Measurements from ENCODE around the gene NDUFV2. TPM values are rescaled to one million over a fixed set of nuclear protein-coding genes. Genes with fewer than 3 reads are reported as not detected.
"Not testable (repeated sequence)": the region's sequence is repeated elsewhere in the genome, so short reads cannot be mapped to it uniquely, and the experiment has no call there.

The NDUFV2 gene
- total RNA-seq, 1 experiment from 2014 or later, result 221 TPM

DNA sequence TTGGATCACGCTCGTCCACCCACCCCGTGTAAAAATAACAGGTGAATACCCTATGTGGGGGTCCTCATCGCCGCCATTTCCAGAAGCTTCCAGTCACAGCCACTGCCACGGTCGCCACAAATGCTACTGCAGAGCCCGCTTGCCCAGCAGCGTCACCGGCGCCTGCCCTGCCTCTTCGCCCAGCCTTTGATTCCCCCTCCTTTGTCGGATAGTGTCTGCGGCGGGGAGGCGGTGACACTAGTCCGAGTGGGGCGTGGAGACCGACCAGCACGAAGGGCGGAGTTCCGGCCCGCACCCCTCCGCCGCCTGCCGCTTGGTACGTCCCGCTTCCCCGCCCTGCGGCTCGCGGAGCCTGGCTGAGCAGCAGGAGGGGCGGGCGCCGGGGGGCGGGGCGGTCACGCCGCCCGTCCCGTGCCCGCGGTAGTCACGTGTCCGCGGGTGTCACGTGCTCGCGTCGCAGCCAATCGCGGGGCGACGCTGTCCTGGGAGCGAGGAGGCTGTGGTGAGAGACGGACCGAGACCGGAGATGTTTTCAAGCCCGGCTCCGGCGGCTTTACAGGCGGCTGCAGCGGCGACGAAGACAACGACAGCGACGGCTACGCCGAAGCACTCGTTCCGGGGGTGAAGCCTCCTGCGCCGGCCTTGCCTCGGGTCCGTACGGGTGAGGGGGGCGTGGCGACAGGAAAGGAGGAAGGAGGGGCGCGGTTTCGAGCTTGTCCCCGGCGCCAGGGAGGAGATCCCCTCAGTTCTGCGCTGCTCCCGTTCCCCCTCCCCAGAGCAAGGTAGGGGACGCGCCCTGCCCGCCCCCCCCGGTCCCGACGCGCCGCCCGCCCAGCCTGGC, 34.0 kb downstream of the NDUFV2 start, which contains the start of gene ANKRD12:
Gene ANKRD12, plus strand, starts transcription at position 467 of the 841 bp plus-strand sequence. CDS start 45,652 bp downstream, outside the sequence.
- DNase-seq (ENCODE audit: low read depth, low spot score), result peak; percentile 90
- in situ Hi-C loops (cut with HindIII; ENCODE audit: low pct_unique_long_range_greater_than_20kb, low sequenced_read_pairs), result no loop called here

DNA sequence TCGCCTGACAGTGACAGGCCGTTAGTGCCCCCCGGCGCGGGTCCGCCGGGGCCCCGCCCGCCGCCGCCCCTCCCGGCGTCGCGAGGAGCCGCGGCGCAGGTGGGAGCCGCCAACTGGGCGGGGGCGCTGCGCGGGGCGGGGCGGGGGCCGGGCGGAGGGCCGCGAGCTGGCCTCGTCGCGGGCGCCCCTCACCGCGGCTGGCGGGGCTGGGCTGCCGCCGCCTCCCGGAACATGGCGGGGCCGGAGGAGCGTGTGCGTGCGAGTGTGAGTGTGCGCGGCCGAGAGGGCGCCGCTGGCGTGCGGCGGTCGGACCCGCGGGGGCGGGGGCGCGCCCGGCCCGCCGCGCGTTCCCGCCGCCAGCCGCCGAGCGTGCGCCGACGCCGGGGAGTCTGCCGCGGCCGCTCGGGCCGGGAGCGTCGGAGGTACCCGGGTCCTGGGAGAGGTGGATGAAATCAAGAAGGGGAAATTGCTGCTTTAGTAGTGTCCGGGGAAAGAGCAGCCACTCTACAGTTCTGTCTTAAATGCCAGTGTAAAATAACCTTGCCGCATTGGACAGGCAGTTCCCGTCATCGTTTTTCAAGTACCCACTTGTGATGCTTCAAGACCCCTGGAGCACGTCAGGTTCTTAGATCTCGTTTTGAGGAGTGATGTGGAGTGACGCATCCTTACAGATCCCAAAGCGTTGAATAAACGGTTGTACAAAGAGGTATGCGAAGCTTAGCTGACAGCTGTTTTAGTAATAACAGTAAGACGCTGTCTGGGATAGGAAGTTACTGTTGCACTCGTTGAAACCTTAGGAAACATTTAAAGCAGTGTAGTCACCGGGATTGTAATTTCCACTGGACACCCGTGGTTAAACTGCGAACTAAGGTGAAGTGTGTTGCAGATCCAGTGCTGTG, 34.9 kb downstream of the NDUFV2 start:
- in situ Hi-C loops (cut with HindIII; ENCODE audit: low pct_unique_long_range_greater_than_20kb, low sequenced_read_pairs), result no loop called here
- peak; percentile 72 for DNase-seq (ENCODE audit: low read depth, low spot score)

DNA sequence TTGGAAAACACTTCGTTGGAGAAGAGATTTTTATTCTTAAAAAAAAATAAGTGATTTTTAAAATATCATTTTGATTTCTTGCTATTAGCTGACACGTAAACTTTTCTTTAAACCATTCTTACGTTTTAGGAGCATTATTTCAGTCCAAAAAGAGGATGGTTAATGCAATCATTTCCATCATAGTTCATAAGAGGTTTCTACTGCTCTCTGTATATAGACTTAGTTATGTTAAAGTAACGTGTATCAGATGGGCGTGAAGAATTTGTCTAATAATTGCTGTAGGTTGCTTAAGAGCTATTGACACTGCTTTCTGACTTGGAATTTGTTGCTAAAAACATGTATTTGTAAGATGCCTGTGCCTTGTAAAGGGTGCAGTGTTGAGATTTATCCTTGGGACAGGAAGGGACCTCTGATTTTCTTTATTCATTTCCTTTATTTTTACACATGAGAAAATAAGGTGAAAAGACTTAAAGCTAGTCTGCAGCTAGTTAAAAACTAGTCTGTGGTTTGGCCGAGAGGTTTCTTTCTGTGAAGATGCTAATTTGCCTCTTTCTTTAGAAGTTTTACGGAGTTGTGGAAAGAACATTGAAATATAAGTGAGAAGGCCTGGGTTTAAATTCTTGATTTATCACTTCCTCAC, 37.0 kb downstream of the NDUFV2 start:
- in situ Hi-C loops (cut with HindIII; ENCODE audit: low pct_unique_long_range_greater_than_20kb, low sequenced_read_pairs), result no loop called here
- no peak for DNase-seq (ENCODE audit: low read depth, low spot score)

DNA sequence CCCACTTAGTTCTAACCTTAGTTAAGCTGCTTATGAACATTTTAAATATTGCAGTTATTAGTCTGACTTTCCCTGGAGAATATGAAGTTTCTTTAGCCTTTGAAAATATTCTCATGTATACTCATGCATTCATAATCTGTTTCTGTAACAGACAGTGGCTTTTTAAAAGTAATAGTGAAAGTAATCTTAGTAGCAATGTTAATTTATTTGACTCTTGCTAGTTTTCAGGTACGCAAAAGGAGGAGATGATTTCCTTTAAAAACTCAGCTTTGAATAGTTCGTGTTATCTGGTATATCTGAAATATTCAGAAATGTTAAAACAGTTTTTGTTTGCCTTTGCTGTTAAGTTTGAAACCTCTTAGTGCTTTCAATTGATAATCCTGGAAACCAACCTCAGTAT, 37.9 kb downstream of the NDUFV2 start:
- no peak for DNase-seq (ENCODE audit: low read depth, low spot score)
- in situ Hi-C loops (cut with HindIII; ENCODE audit: low pct_unique_long_range_greater_than_20kb, low sequenced_read_pairs), result no loop called here

DNA sequence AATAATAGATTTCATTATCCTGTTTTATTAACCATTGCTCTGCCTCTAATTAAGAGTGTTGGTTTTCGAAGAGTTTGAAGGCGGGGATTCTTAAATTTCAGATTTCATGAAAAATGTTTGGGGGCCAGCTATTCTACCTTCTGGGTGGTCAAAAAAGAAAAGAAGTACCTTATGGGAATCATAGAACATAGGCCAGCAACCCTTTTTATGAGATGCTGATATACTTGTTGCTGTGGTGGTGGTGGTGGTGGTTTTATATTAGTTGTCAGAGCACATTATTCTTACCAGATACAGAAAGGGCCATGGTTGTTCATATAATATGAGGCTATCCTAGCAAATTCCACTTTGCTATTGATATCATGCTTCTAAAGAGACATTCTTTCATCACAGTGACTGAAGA, 38.5 kb downstream of the NDUFV2 start:
- no peak for DNase-seq (ENCODE audit: low read depth, low spot score)
- in situ Hi-C loops (cut with HindIII; ENCODE audit: low pct_unique_long_range_greater_than_20kb, low sequenced_read_pairs), result no loop called here

DNA sequence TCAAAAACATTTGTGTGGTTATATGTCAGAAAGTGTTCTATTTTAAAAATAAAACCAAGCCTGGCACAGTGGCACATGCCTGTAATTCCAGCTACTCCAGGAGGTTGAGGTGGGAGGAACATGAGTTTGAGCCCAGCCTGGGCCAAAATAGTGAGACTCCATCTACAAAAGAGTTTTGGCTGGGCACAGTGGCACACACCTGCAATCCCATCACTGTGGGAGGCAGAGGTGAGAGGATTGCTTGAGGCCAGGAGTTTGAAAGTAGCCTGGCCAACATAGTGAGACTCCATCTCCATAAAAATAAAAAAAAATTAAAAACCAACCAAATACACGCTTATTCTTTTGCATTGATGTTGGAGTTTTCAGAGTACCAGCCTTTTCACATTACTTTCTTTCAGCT, 43.7 kb downstream of the NDUFV2 start:
- no peak for DNase-seq (ENCODE audit: low read depth, low spot score)
- in situ Hi-C loops (cut with HindIII; ENCODE audit: low pct_unique_long_range_greater_than_20kb, low sequenced_read_pairs), result no loop called here

DNA sequence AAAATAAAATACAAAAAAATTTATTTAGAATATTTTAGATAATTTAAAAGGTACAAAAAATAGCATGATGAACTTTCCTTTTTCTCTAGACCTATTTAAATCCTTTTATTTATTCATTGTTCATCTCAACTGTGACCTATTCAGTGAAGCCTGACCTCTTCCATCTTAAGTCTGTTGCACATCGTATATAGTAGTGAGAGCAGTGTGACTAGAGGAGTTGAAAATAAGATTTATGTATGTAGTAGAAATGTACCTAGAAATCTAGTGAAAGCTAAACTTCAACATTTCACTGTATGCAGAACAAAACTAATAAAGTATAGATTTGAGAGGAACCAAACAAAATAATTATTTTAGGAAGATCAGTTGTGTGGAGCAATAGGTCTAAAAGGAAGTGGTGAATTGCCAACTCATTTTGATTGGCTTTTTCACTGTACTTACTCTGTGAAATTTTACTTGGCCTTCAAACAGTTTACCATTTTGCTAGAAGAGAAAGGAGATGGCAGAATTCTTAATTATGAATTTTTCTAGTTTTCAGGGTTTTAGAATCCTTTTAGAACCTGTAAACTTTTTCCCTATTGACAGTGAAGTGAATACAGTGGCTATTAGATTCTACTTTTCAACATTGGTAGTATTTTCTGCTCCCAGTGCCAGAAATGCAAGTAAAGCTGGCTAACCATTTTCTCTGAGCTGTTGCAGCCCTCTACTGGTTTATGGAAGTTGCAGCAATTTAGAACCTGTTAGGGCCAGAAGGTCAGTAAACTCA, 45.1 kb downstream of the NDUFV2 start:
- in situ Hi-C loops (cut with HindIII; ENCODE audit: low pct_unique_long_range_greater_than_20kb, low sequenced_read_pairs), result no loop called here
- DNase-seq (ENCODE audit: low read depth, low spot score), result peak; percentile 77

DNA sequence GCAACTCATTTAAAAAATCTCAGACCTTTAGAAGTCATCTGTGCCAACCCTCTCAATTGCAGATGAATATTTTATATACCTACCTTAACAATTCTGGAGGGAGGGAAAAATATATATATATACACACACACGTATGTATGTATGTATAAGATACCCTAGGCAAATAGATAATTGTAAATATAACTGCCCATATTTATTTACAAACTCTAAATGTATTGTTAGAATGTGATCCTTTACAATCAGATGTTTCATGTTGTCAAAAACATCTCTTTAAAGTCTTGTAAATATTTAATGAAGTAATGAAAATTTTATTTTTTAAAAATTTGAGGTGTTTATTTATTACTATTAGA, 45.7 kb downstream of the NDUFV2 start:
- no peak for DNase-seq (ENCODE audit: low read depth, low spot score)

DNA sequence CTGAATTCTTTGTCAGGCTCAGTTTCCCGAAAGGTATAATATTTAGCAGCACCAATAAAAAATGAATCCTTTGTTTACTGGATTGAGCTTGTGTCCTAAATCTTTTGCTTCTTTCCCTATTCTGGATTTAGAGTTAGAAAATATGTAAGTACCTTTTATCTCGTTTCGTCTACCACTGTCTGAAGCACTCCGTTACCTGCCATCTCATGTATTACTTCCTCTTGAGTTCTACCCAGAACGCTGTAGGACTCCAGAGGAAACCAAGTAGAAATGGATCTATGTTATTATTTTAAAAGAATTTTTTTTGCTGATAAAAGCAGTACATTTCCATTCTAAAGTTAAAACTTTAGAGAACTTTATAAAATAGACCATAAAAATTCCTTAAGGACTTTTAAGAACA, 47.6 kb downstream of the NDUFV2 start:
- no peak for DNase-seq (ENCODE audit: low read depth, low spot score)
- in situ Hi-C loops (cut with HindIII; ENCODE audit: low pct_unique_long_range_greater_than_20kb, low sequenced_read_pairs), result no loop called here

More for the DNA sequence above, 45.7 kb downstream of the NDUFV2 start:
- in situ Hi-C loops (cut with HindIII; ENCODE audit: low pct_unique_long_range_greater_than_20kb, low sequenced_read_pairs), result no loop called here

DNA sequence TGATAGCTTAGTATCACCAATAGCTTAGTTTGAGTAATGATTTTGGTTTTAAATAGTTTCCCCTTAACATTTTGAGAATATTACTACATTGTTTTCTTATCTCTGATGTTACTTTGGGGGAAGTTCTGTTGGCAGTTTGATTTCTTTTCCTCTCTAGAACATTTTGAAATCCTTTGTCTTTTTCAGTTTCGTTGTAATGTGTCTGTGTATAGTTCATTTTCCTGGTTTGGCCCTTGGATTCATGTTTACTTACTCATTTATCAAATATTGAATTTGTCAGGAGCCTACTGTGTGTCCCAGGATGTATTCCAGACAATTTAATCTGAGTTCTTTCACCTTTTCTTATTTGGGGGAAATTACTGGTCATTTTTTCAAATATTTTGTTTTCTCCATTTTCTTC, 50.8 kb downstream of the NDUFV2 start:
- in situ Hi-C loops (cut with HindIII; ENCODE audit: low pct_unique_long_range_greater_than_20kb, low sequenced_read_pairs), result no loop called here
- no peak for DNase-seq (ENCODE audit: low read depth, low spot score)

DNA sequence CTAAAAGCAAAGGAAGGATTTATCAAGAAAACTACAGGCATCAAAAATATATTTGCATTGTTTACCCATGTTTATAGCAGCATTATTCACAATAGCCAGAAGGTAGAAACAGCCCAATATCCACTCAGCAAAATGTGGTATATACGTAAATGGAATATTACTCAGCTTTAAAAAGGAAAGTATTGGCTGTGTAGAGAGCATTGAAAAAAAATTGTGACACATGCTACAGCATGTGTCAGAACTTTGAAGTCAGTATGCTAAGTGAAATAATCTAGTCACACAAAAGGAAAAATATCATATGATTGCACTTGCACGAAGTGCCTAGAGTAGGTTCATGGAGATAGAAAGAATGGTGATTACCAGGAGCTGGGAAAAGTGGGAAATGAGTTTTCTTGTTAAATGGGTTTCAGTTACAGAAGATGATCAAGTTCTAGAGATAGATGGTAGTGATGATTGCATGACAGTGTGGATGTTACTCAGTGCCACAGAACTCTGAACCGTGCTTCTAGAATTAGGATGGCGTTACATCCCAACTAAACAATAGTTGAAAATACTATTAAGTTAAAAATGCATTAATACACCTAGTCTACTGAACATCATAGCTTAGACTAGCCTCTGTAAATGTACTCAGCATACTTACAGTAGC, 54.2 kb downstream of the NDUFV2 start:
- DNase-seq (ENCODE audit: low read depth, low spot score), result no peak
- in situ Hi-C loops (cut with HindIII; ENCODE audit: low pct_unique_long_range_greater_than_20kb, low sequenced_read_pairs), result no loop called here

DNA sequence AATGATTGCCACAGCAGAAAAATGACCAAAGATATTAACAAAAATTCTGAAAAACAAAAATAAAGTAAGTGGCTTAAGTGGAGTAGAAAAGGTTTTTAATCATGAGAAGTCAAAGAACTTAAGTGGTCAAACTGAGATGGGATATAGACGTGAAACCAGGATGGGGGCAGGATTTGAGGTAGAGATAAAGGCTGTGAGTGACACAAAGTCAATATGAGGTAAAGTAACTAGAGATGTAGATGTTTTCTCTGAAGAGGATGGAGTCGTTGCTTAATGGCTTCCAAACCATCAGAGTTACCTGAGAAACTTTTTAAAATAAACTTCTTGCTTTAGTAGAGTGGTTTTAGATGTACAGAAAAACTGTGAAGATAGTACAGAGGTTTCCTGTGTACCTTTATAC, 55.3 kb downstream of the NDUFV2 start:
- in situ Hi-C loops (cut with HindIII; ENCODE audit: low pct_unique_long_range_greater_than_20kb, low sequenced_read_pairs), result no loop called here
- no peak for DNase-seq (ENCODE audit: low read depth, low spot score)

DNA sequence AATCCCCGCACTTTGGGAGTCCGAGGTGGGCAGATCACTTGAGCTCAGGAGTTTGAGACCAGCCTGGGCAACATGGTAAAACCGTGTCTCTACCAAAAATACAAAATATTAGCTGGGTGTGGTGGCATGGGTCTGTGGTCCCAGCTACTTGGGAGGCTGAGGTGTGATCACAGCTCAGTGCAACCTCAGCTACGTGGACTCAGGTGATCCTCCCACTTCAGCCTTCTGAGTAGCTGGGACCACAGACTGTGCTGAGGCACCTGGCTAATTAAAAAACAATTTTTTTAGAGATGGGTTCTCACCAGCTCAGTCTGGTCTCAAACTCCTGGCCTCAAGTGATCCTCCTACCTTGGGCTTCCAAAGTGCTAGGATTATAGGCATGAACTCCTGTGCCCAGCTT, 57.5 kb downstream of the NDUFV2 start:
- DNase-seq (ENCODE audit: low read depth, low spot score), result no peak
- in situ Hi-C loops (cut with HindIII; ENCODE audit: low pct_unique_long_range_greater_than_20kb, low sequenced_read_pairs), result no loop called here

DNA sequence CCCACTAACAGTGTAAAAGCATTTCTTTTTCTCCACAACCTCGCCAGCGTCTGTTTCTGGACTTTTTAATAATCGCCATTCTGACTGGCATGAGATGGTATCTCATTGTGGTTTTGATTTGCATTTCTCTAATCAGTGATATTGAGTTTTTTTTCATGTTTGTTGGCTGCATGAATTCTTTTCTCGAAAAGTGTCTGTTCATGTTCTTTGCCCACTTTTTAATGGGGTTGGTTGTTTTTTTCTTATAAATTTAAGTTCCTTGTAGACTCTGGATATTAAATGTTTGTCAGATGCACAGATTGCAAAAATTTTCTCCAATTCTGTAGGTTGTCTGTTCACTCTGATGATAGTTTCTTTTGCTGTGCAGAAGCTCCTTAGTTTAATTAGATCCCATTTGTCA, 60.2 kb downstream of the NDUFV2 start:
- in situ Hi-C loops (cut with HindIII; ENCODE audit: low pct_unique_long_range_greater_than_20kb, low sequenced_read_pairs); DNase-seq (ENCODE audit: low read depth, low spot score): not testable (repeated sequence)

DNA sequence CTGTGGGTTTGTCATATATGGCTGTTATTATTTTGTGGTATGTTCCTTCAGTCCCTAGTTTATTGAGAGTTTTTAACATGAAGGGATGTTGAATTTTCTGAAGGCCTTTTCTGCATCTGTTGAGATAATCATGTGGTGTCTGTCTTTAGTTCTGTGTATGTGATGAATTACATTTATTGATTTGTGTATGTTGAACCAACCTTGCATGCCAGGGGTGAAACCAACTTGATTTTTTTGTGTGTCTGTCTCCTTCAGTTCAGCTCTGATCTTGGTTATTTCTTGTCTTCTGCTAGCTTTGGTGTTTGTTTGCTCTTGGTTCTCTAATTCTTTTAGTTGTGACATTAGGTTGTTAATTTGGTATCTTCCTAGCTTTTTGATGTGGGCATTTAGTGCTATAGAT, 61.6 kb downstream of the NDUFV2 start:
- in situ Hi-C loops (cut with HindIII; ENCODE audit: low pct_unique_long_range_greater_than_20kb, low sequenced_read_pairs), result not testable (repeated sequence)

DNA sequence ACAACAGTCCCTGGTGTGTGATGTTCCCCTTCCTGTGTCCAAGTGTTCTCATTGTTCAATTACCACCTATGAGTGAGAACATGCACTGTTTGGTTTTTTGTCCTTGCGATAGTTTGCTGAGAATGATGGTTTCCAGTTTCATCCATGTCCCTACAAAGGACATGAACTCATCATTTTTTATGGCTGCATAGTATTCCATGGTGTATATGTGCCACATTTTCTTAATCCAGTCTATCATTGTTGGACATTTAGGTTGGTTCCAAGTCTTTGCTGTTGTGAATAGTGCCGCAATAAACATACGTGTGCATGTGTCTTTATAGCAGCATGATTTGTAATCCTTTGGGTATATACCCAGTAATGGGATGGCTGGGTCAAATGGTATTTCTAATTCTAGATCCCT, 63.4 kb downstream of the NDUFV2 start:
- DNase-seq (ENCODE audit: low read depth, low spot score); in situ Hi-C loops (cut with HindIII; ENCODE audit: low pct_unique_long_range_greater_than_20kb, low sequenced_read_pairs): not testable (repeated sequence)

More for the DNA sequence above, 61.6 kb downstream of the NDUFV2 start:
- not testable (repeated sequence) for DNase-seq (ENCODE audit: low read depth, low spot score)

DNA sequence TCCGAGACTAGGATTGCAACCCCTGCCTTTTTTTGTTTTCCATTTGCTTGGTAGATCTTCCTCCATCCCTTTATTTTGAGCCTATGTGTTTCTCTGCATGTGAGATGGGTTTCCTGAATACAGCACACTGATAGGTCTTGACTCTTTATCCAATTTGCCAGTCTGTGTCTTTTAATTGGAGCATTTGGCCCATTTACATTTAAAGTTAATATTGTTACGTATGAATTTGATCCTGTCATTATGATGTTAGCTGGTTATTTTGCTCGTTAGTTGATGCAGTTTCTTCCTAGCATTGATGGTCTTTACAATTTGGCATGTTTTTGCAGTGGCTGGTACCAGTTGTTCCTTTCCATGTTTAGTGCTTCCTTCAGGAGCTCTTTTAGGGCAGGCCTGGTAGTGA, 67.0 kb downstream of the NDUFV2 start:
- in situ Hi-C loops (cut with HindIII; ENCODE audit: low pct_unique_long_range_greater_than_20kb, low sequenced_read_pairs); DNase-seq (ENCODE audit: low read depth, low spot score): not testable (repeated sequence)
